HepG2 (cell line): ENCODE results near the gene PMAIP1. TPM values are rescaled to one million over a fixed set of nuclear protein-coding genes. Genes with fewer than 3 reads are reported as not detected.

Experiments
- ATAC-seq: fragments of 200-7000 bp; cut with Tn5 transposase; 3 replicates; pipeline ENCODE4 v1.9.1; 2020; ENCODE audit warnings: mild to moderate bottlenecking, moderate library complexity
- BruUV-seq: library from RNA; stranded (reverse); fragments of 400-500 nt; replicated peaks from 2 replicates; lab custom pipeline; 2021; lab: Mats Ljungman, UMichigan
- CTCF ChIA-PET: fragments of 300-600 bp; formaldehyde crosslinking; extraction: SDS; loops from one replicate; lab custom pipeline; 2021; ENCODE audit warnings: low total read pairs, inconsistent platforms, low intra/inter-chr PET ratio; lab: Yijun Ruan, JAX
- POLR2A ChIA-PET: fragments of 350-600 bp; sonication (Branson Sonifier 250); formaldehyde crosslinking; loops from one replicate; lab custom pipeline; 2020; ENCODE audit warnings: antibody characterized with exemption, inconsistent platforms; lab: Yijun Ruan, JAX
- DNase-seq: peaks from one replicate; pipeline ENCODE4 v3.0.0-alpha.2; 2015; ENCODE audit warnings: low spot score
- FAIRE-seq: peaks from 3 replicates; lab custom pipeline; 2011; peaks lifted over from hg19 to GRCh38; lab: Jason Lieb, UNC
- H2AFZ ChIP-seq: one replicate; pipeline ENCODE4 v1.6.1; 2011; ENCODE audit warnings: low read length, inconsistent platforms
- H3K27ac ChIP-seq: fragments of 300-600 bp; 3 replicates; pipeline ENCODE4 v1.8.0; 2011; ENCODE audit warnings: mixed run types, mild to moderate bottlenecking, mixed read lengths, low read length, inconsistent platforms; ENCODE audit not compliant: insufficient read depth; ENCODE audit errors: extremely low read length
- H3K27me3 ChIP-seq, 2 experiments: fragments of 200-600 bp in 1 of 2; 2 replicates in 1 of 2; 3 replicates in 1 of 2; pipeline versions ENCODE4 v1.6.0 to v1.8.0; 2011; ENCODE audit warnings: low read length in 2 of 2, mild to moderate bottlenecking in 2 of 2, moderate library complexity in 2 of 2, inconsistent platforms in 1 of 2; ENCODE audit not compliant: insufficient read depth in 2 of 2, control insufficient read depth in 1 of 2
- H3K36me3 ChIP-seq, 2 experiments: fragments of 200-600 bp in 1 of 2; replicated peaks in 1 of 2; 2 replicates in 1 of 2; 3 replicates in 1 of 2; pipeline versions ENCODE4 v1.5.1 to v1.8.0; 2011; ENCODE audit warnings: low read length in 2 of 2, inconsistent platforms in 1 of 2; ENCODE audit not compliant: insufficient read depth in 2 of 2, control insufficient read depth in 1 of 2
- H3K4me1 ChIP-seq: 2 replicates; pipeline ENCODE4 v1.5.1; 2012; ENCODE audit warnings: low read length, inconsistent platforms; ENCODE audit not compliant: insufficient read depth
- H3K4me2 ChIP-seq: 2 replicates; pipeline ENCODE4 v1.6.0; 2011; ENCODE audit warnings: low read depth, low read length, inconsistent platforms
- H3K4me3 ChIP-seq, 3 experiments: fragments of 200-600 bp in 1 of 3; sonication (generic), shearing (Covaris generic) in 1 of 3; replicated peaks in 1 of 3; 2 replicates each; pipeline ENCODE4 v1.5.1; 2011 to 2016; ENCODE audit warnings: low read length in 3 of 3, inconsistent platforms in 2 of 3, low read depth in 2 of 3, mild to moderate bottlenecking in 2 of 3, control low read depth in 1 of 3, mixed read lengths in 1 of 3; ENCODE audit not compliant: insufficient read depth in 1 of 3
- H3K79me2 ChIP-seq: one replicate; pipeline ENCODE4 v1.6.1; 2011; ENCODE audit warnings: low read length, inconsistent platforms; ENCODE audit not compliant: insufficient read depth
- H3K9ac ChIP-seq: 2 replicates; pipeline ENCODE4 v1.6.0; 2011; ENCODE audit warnings: mild to moderate bottlenecking, low read depth, low read length, inconsistent platforms; ENCODE audit not compliant: insufficient read depth
- H3K9me3 ChIP-seq: 2 replicates; pipeline ENCODE4 v1.5.1; 2012; ENCODE audit warnings: mild to moderate bottlenecking, low read length
- H4K20me1 ChIP-seq: 2 replicates; pipeline ENCODE4 v1.6.0; 2011; ENCODE audit warnings: inconsistent platforms, mild to moderate bottlenecking, low read length, moderate library complexity; ENCODE audit not compliant: insufficient read depth
- ATF3 ChIP-seq: sonication (generic); formaldehyde crosslinking; IDR thresholded peaks from 2 replicates; pipeline ENCODE4 v1.4.0; 2020; ENCODE audit warnings: missing genetic modification reagents
- POGZ ChIP-seq: sonication (generic); formaldehyde crosslinking; IDR thresholded peaks from 2 replicates; pipeline ENCODE4 v1.4.0; 2020; ENCODE audit warnings: mild to moderate bottlenecking, missing genetic modification reagents
- ZBTB46 ChIP-seq: sonication (generic); formaldehyde crosslinking; IDR thresholded peaks from 2 replicates; pipeline ENCODE4 v1.4.0; 2020; ENCODE audit warnings: mild to moderate bottlenecking, missing genetic modification reagents, borderline replicate concordance
- ZNF773 ChIP-seq: sonication (generic); formaldehyde crosslinking; IDR thresholded peaks from 2 replicates; pipeline ENCODE4 v1.4.0; 2020; ENCODE audit warnings: missing genetic modification reagents, borderline replicate concordance
- WGBS: methylation state at CpG from one replicate; pipeline ENCODE4 v1.1.6; 2017; ENCODE audit warnings: low lambda C conversion rate; 5-methylcytosine and 5-hydroxymethylcytosine counted together
- in situ Hi-C: cut with HindIII; loops from 2 replicates; pipeline ENCODE4 v1.10.0; 2017; ENCODE audit warnings: low pct_unique_long_range_greater_than_20kb; ENCODE audit not compliant: extremely low pct_ligation_motif_present
- intact Hi-C: fragments of 100-400 bp; cut with micrococcal nuclease; formaldehyde crosslinking; loops from one replicate; pipeline ENCODE4 v1.10.0; 2022; ENCODE audit not compliant: unreplicated experiment
- polyA plus RNA-seq, 8 experiments: library from polyadenylated mRNA; depleted of rRNA in 3 of 8; stranded (reverse) in 7 of 8; unstranded in 1 of 8; fragments of >200 nt; fragmentation: Illumina TruSeq in 4 of 8; extraction: Trizol in 4 of 8; gene quantifications; 2 replicates each; pipeline versions ENCODE4 v1.2.1 to v1.2.3, GENCODE V29; 2011 to 2016; ENCODE audit warnings: low read depth in 4 of 8, missing spikeins in 1 of 8, mixed read lengths in 1 of 8; ENCODE audit not compliant: insufficient read depth in 1 of 8
- total RNA-seq, 5 experiments: library from RNA; depleted of rRNA; stranded (reverse); fragments of >200 nt; fragmentation: Illumina TruSeq; extraction: Trizol; gene quantifications; 2 replicates each; pipeline ENCODE4 v1.2.3, GENCODE V29; 2016; ENCODE audit warnings: low read depth in 1 of 5
- TF ChIP-seq, protein P1 (sequence below): sonication (generic); formaldehyde crosslinking; IDR thresholded peaks from 2 replicates; pipeline ENCODE4 v1.5.0; 2020; ENCODE audit warnings: mild to moderate bottlenecking, missing genetic modification reagents
- TF ChIP-seq, protein P2 (sequence below): IDR thresholded peaks from 2 replicates; pipeline ENCODE4 v1.6.1; 2016; ENCODE audit warnings: mild to moderate bottlenecking
- TF ChIP-seq, protein P3 (sequence below): sonication (generic); formaldehyde crosslinking; IDR thresholded peaks from 2 replicates; pipeline ENCODE4 v1.9.0; 2021; ENCODE audit warnings: missing genetic modification reagents, borderline replicate concordance

Gene PMAIP1
- total and polyA plus RNA-seq, 2 of the 13 experiments (the other 11 are each of a cell fraction or from before 2014, with no cell fraction given): 1.5 to 1.7 TPM

DNA sequence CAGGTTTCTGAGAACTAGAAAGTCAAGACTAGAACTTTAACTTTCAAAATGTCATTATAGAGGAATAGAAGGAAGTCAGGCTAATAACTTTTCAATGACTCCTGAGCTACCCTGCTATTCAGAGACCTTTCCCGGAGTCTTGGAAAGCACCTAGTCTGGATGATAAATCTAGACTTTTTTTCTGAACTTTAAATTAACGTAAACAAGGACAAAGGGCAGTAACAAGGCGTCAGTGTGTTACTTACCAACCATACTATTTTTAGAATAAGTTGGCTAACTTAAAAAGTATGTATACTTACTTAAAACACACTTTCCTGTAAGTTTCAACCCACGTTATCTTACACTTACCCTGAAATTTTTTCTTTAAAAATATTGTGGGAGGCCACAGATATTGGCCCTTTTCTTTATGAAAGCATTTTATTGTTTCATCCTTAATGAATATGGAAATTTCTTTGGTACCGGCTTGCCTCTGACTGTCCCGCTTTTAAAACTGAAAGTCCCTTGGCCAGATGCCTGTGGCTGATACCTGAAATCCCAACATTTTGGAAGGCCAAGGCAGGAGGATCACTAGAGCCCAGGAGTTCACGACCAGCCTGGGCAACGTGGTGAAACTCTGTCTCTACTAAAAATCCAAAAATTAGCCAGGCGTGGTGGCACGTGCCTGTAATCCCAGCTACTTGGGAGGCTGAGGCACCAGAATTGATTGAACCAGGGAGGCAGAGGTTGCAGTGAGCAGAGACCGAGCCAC, 9.7 kb downstream of the PMAIP1 start:
- Histone ChIP-seq H3K79me2 (no peaks in the 10 kb centered on the region), H3K9me3 (no peaks in the 10 kb centered on the region), H4K20me1 (no peaks in the 10 kb centered on the region), H3K4me2 (no peak overlapping the region), H3K4me1 (no peaks in the 10 kb centered on the region), H3K27me3 (peaks cover 0 to 8% of the 10 kb centered on the region in 2 experiments; a peak in 1 of 5 replicates), H3K4me3 (no peak overlapping the region), H2AFZ (no peak overlapping the region), H3K9ac (no peak overlapping the region), H3K27ac (no peak overlapping the region), H3K36me3 (no peaks in the 10 kb centered on the region)
- no peak for DNase-seq
- no TSS peak for BruUV-seq
- intact Hi-C loops (no loop called here), in situ Hi-C loops (no loop called here)
- FAIRE-seq: no peak
- 22% methylated on average over 11 of the region's 11 CpGs for WGBS
- no peak for ATAC-seq
- ChIA-PET POLR2A (no interaction called here), CTCF (no interaction called here)
- TF ChIP-seq, protein P1, sequence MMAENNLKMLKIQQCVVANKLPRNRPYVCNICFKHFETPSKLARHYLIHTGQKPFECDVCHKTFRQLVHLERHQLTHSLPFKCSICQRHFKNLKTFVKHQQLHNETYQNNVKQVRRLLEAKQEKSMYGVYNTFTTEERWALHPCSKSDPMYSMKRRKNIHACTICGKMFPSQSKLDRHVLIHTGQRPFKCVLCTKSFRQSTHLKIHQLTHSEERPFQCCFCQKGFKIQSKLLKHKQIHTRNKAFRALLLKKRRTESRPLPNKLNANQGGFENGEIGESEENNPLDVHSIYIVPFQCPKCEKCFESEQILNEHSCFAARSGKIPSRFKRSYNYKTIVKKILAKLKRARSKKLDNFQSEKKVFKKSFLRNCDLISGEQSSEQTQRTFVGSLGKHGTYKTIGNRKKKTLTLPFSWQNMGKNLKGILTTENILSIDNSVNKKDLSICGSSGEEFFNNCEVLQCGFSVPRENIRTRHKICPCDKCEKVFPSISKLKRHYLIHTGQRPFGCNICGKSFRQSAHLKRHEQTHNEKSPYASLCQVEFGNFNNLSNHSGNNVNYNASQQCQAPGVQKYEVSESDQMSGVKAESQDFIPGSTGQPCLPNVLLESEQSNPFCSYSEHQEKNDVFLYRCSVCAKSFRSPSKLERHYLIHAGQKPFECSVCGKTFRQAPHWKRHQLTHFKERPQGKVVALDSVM (CRISPR knock-in tag): no peak
- TF ChIP-seq, protein P2, sequence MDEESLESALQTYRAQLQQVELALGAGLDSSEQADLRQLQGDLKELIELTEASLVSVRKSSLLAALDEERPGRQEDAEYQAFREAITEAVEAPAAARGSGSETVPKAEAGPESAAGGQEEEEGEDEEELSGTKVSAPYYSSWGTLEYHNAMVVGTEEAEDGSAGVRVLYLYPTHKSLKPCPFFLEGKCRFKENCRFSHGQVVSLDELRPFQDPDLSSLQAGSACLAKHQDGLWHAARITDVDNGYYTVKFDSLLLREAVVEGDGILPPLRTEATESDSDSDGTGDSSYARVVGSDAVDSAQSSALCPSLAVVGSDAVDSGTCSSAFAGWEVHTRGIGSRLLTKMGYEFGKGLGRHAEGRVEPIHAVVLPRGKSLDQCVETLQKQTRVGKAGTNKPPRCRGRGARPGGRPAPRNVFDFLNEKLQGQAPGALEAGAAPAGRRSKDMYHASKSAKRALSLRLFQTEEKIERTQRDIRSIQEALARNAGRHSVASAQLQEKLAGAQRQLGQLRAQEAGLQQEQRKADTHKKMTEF (CRISPR knock-in tag): no peak
- no peak for TF ChIP-seq POGZ (CRISPR knock-in tag)
- no peak for TF ChIP-seq ATF3 (CRISPR knock-in tag)
- TF ChIP-seq ZNF773 (CRISPR knock-in tag): no peak
- TF ChIP-seq, protein P3, sequence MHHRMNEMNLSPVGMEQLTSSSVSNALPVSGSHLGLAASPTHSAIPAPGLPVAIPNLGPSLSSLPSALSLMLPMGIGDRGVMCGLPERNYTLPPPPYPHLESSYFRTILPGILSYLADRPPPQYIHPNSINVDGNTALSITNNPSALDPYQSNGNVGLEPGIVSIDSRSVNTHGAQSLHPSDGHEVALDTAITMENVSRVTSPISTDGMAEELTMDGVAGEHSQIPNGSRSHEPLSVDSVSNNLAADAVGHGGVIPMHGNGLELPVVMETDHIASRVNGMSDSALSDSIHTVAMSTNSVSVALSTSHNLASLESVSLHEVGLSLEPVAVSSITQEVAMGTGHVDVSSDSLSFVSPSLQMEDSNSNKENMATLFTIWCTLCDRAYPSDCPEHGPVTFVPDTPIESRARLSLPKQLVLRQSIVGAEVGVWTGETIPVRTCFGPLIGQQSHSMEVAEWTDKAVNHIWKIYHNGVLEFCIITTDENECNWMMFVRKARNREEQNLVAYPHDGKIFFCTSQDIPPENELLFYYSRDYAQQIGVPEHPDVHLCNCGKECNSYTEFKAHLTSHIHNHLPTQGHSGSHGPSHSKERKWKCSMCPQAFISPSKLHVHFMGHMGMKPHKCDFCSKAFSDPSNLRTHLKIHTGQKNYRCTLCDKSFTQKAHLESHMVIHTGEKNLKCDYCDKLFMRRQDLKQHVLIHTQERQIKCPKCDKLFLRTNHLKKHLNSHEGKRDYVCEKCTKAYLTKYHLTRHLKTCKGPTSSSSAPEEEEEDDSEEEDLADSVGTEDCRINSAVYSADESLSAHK (CRISPR knock-in tag): no peak
- TF ChIP-seq ZBTB46: no peak
